SU-DHL-6 (cell line): Measurements from ENCODE around the gene HEBP2.

ENCODE experiments used
- H2AFZ ChIP-seq: fragments of 200-600 bp; sonication (generic); 2 replicates; pipeline ENCODE4 v1.6.1; 2014; ENCODE audit warnings: low read depth, mild to moderate bottlenecking, moderate library complexity, mixed read lengths, antibody characterized with exemption, low read length; ENCODE audit not compliant: severe bottlenecking
- H3F3A ChIP-seq: fragments of 200-600 bp; shearing (Covaris generic); 2 replicates; pipeline ENCODE4 v1.6.0; 2016; ENCODE audit warnings: antibody characterized with exemption, mild to moderate bottlenecking; ENCODE audit not compliant: insufficient read depth
- H3K27ac ChIP-seq: fragments of 200-600 bp; sonication (generic); 2 replicates; pipeline ENCODE4 v1.5.1; 2016; ENCODE audit warnings: low read depth, mild to moderate bottlenecking, low read length, moderate library complexity, mixed read lengths
- H3K27me3 ChIP-seq: fragments of 200-600 bp; sonication (generic), shearing (Covaris generic); 2 replicates; pipeline ENCODE4 v1.6.0; 2014; ENCODE audit warnings: mild to moderate bottlenecking, low read length
- H3K36me3 ChIP-seq: fragments of 200-600 bp; sonication (generic); 2 replicates; pipeline ENCODE4 v1.6.1; 2014; ENCODE audit warnings: mild to moderate bottlenecking, low read length, mixed read lengths
- H3K4me2 ChIP-seq: fragments of 300-600, 200-600 bp; shearing (Covaris generic), sonication (generic); 2 replicates; pipeline ENCODE4 v1.6.0; 2014; ENCODE audit warnings: low read length, low read depth, mild to moderate bottlenecking; ENCODE audit not compliant: poor library complexity, severe bottlenecking
- H3K4me3 ChIP-seq: fragments of 200-600 bp; sonication (generic); 2 replicates; pipeline ENCODE4 v1.5.1; 2014; ENCODE audit warnings: antibody characterized with exemption, low read length, mild to moderate bottlenecking, mixed read lengths; ENCODE audit not compliant: insufficient read depth, poor library complexity, severe bottlenecking
- H3K79me2 ChIP-seq: fragments of 200-600 bp; sonication (generic); 2 replicates; pipeline ENCODE4 v1.6.1; 2014; ENCODE audit warnings: mild to moderate bottlenecking, low read length, moderate library complexity; ENCODE audit not compliant: insufficient read depth
- H3K9ac ChIP-seq: fragments of 200-600 bp; sonication (generic); 2 replicates; pipeline ENCODE4 v1.7.0; 2014; ENCODE audit warnings: mild to moderate bottlenecking, low read length
- H3K9me2 ChIP-seq: fragments of 200-600 bp; sonication (generic); replicated peaks from 2 replicates; pipeline ENCODE4 v1.6.1; 2014; ENCODE audit warnings: low read length; ENCODE audit not compliant: insufficient read depth
- H3K9me3 ChIP-seq: fragments of 200-600 bp; sonication (generic); 2 replicates; pipeline ENCODE4 v1.6.1; 2014; ENCODE audit warnings: low read length, mixed read lengths; ENCODE audit not compliant: insufficient read depth
- H4K20me1 ChIP-seq: fragments of 200-600 bp; sonication (generic); 2 replicates; pipeline ENCODE4 v1.6.1; 2014; ENCODE audit warnings: low read depth, mild to moderate bottlenecking, antibody characterized with exemption, low read length, moderate library complexity, mixed read lengths
- CTCF ChIP-seq: fragments of 200-600 bp; sonication (generic); IDR thresholded peaks from one replicate; pipeline ENCODE4 v1.5.1; 2017; ENCODE audit warnings: antibody characterized with exemption, mild to moderate bottlenecking, low read length, moderate library complexity; ENCODE audit not compliant: insufficient read depth, poor library complexity, severe bottlenecking
- EZH2phosphoT487 ChIP-seq: fragments of 200-600 bp; sonication (generic), shearing (Covaris generic); conservative IDR thresholded peaks from 2 replicates; pipeline ENCODE4 v1.6.1; 2018; ENCODE audit warnings: mild to moderate bottlenecking, antibody characterized with exemption, low read length, moderate library complexity, mixed read lengths

The HEBP2 gene

GRCh38 chr6:138397128-138398122, 6.6 kb upstream of the HEBP2 start:
- TF ChIP-seq EZH2phosphoT487 (no peak), CTCF (no peak)
- H2AFZ ChIP-seq: no peak overlapping the region
- no peak overlapping the region for H3K4me3 ChIP-seq
- no peaks in the 10 kb centered on the region for H3K9me2 ChIP-seq
- H3K4me2 ChIP-seq: no peak overlapping the region
- H3K79me2 ChIP-seq: no peaks in the 10 kb centered on the region
- H3K27me3 ChIP-seq: no peaks in the 10 kb centered on the region
- no peak overlapping the region for H3K27ac ChIP-seq
- no peaks in the 10 kb centered on the region for H4K20me1 ChIP-seq
- no peaks in the 10 kb centered on the region for H3K9me3 ChIP-seq
- H3F3A ChIP-seq: no peaks in the 10 kb centered on the region
- H3K36me3 ChIP-seq: no peaks in the 10 kb centered on the region
- no peak overlapping the region for H3K9ac ChIP-seq

- TF ChIP-seq EZH2phosphoT487 (no peak), CTCF (no peak)
- Histone ChIP-seq H3K36me3 (no peaks in the 10 kb centered on the region), H3F3A (peaks cover 3% of the 10 kb centered on the region; the same call in 1 of the 2 replicates), H3K79me2 (no peaks in the 10 kb centered on the region), H3K27me3 (no peaks in the 10 kb centered on the region), H3K4me3 (no peak overlapping the region), H3K9ac (no peak overlapping the region), H2AFZ (no peak overlapping the region), H3K4me2 (no peak overlapping the region), H4K20me1 (no peaks in the 10 kb centered on the region), H3K27ac (no peak overlapping the region), H3K9me3 (no peaks in the 10 kb centered on the region), H3K9me2 (no peaks in the 10 kb centered on the region)
Observed at GRCh38 chr6:138400326-138400725, 3.7 kb upstream of the HEBP2 start.

GRCh38 chr6:138401960-138402837, 1.8 kb upstream of the HEBP2 start:
- Histone ChIP-seq H3K4me2 (no peak overlapping the region), H4K20me1 (no peaks in the 10 kb centered on the region), H2AFZ (no peak overlapping the region), H3K27me3 (no peaks in the 10 kb centered on the region), H3K27ac (no peak overlapping the region), H3K4me3 (no peak overlapping the region), H3K36me3 (no peaks in the 10 kb centered on the region; the same call in 1 of the 2 replicates), H3K9ac (no peak overlapping the region), H3F3A (peaks cover 9% of the 10 kb centered on the region; the same call in 1 of the 2 replicates), H3K79me2 (no peaks in the 10 kb centered on the region), H3K9me2 (no peaks in the 10 kb centered on the region), H3K9me3 (no peaks in the 10 kb centered on the region)
- TF ChIP-seq CTCF: no peak
- no peak for TF ChIP-seq EZH2phosphoT487
